GM12878 (cell line): ENCODE data around the gene EPB41L4B. TPM values are rescaled to one million over a fixed set of nuclear protein-coding genes. Genes with fewer than 3 reads are reported as not detected.

Experiments
- ATAC-seq: fragments of 200-7000 bp; cut with Tn5 transposase; 3 replicates; pipeline ENCODE4 v1.9.1; 2020; ENCODE audit warnings: mild to moderate bottlenecking, moderate library complexity
- BruUV-seq: library from RNA; stranded (reverse); fragments of 400-500 nt; replicated peaks from 2 replicates; lab custom pipeline; 2021; lab: Mats Ljungman, UMichigan
- CTCF ChIA-PET: fragments of 300-600 bp; sonication (Branson Sonifier 250); formaldehyde crosslinking; extraction: SDS; loops from one replicate; lab custom pipeline; 2021; ENCODE audit warnings: inconsistent platforms; lab: Yijun Ruan, JAX
- POLR2A ChIA-PET: fragments of 350-600 bp; formaldehyde crosslinking; extraction: SDS; loops from one replicate; lab custom pipeline; 2021; ENCODE audit warnings: inconsistent platforms; lab: Charles Lee
- RAD21 ChIA-PET: fragments of 300-600 bp; sonication (Branson Sonifier 250); formaldehyde crosslinking; loops from one replicate; lab custom pipeline; 2023; ENCODE audit warnings: antibody characterized with exemption; ENCODE audit not compliant: unreplicated experiment; lab: Charles Lee
- SMC1A ChIA-PET: fragments of 300-600 bp; sonication (Branson Sonifier 250); formaldehyde crosslinking; loops from one replicate; lab custom pipeline; 2023; ENCODE audit not compliant: unreplicated experiment, uncharacterized antibody; lab: Charles Lee
- DNase-seq: peaks from one replicate; pipeline ENCODE4 v3.0.0-alpha.2; 2011; ENCODE audit warnings: low read depth, low spot score
- FAIRE-seq: peaks from 3 replicates; lab custom pipeline; 2011; peaks lifted over from hg19 to GRCh38; lab: Jason Lieb, UNC
- H2AFZ ChIP-seq: 2 replicates; pipeline ENCODE4 v1.6.0; 2011; ENCODE audit warnings: low read depth, low read length, control low read depth; ENCODE audit not compliant: control insufficient read depth
- H3K27ac ChIP-seq: 2 replicates; pipeline ENCODE4 v1.5.1; 2011; ENCODE audit warnings: control low read depth; ENCODE audit not compliant: control insufficient read depth, insufficient read depth
- H3K27me3 ChIP-seq, 2 experiments: replicated peaks in 1 of 2; 2 replicates each; pipeline versions ENCODE4 v1.6.0 to v1.6.1; 2011; ENCODE audit warnings: low read length in 1 of 2; ENCODE audit not compliant: control insufficient read depth in 2 of 2, insufficient read depth in 2 of 2
- H3K36me3 ChIP-seq, 2 experiments: 2 replicates each; pipeline ENCODE4 v1.5.1; 2011; ENCODE audit warnings: low read length in 1 of 2; ENCODE audit not compliant: control insufficient read depth in 2 of 2, insufficient read depth in 2 of 2
- H3K4me1 ChIP-seq: 2 replicates; pipeline ENCODE4 v1.6.1; 2011; ENCODE audit warnings: mild to moderate bottlenecking, low read length, moderate library complexity, mixed read lengths; ENCODE audit not compliant: control insufficient read depth, insufficient read depth
- H3K4me2 ChIP-seq: 2 replicates; pipeline ENCODE4 v1.6.0; 2011; ENCODE audit warnings: control low read depth; ENCODE audit not compliant: control insufficient read depth, insufficient read depth
- H3K4me3 ChIP-seq: fragments of 200-600 bp; sonication (generic); 2 replicates; pipeline ENCODE4 v1.5.1; 2016
- H3K79me2 ChIP-seq: 2 replicates; pipeline ENCODE4 v1.6.0; 2011; ENCODE audit warnings: low read length; ENCODE audit not compliant: control insufficient read depth, insufficient read depth
- H3K9ac ChIP-seq: 2 replicates; pipeline ENCODE4 v1.8.0; 2011; ENCODE audit warnings: low read length, control low read depth, mixed read lengths; ENCODE audit not compliant: control insufficient read depth, insufficient read depth
- H3K9me3 ChIP-seq: replicated peaks from 3 replicates; pipeline ENCODE4 v1.5.1; 2011; ENCODE audit warnings: mild to moderate bottlenecking, low read length; ENCODE audit not compliant: control insufficient read depth, insufficient read depth
- H4K20me1 ChIP-seq: 2 replicates; pipeline ENCODE4 v1.6.0; 2011; ENCODE audit not compliant: control insufficient read depth, insufficient read depth
- CBX5 ChIP-seq: sonication (generic); IDR thresholded peaks from 2 replicates; pipeline ENCODE4 v1.6.1; 2016; ENCODE audit warnings: low read depth, moderate library complexity, mild to moderate bottlenecking, inconsistent platforms
- ETV6 ChIP-seq, 2 experiments: fragments of 450-650 bp in 1 of 2; IDR thresholded peaks in 1 of 2; conservative IDR thresholded peaks in 1 of 2; 2 replicates each; pipeline ENCODE4 v1.6.1; 2014; ENCODE audit warnings: antibody characterized with exemption in 1 of 2, borderline replicate concordance in 1 of 2, low read depth in 1 of 2, mild to moderate bottlenecking in 1 of 2, moderate library complexity in 1 of 2
- PAX8 ChIP-seq: fragments of 450-650 bp; IDR thresholded peaks from 2 replicates; pipeline ENCODE4 v1.6.1; 2017; ENCODE audit warnings: mild to moderate bottlenecking, moderate library complexity
- POLR2A ChIP-seq: IDR thresholded peaks from 2 replicates; pipeline ENCODE4 v1.6.1; 2011; ENCODE audit warnings: low read depth, mild to moderate bottlenecking, low read length
- WGBS: methylation state at CpG from one replicate; pipeline ENCODE4 v1.1.6; 2016; ENCODE audit warnings: low lambda C conversion rate; ENCODE audit not compliant: insufficient replicate concordance, insufficient coverage; ENCODE audit errors: missing lambda C conversion rate; 5-methylcytosine and 5-hydroxymethylcytosine counted together
- in situ Hi-C: fragments of 300-500 bp; cut with MboI; formaldehyde crosslinking; loops from 9 replicates; pipeline ENCODE4 v1.14.3; 2018; ENCODE audit warnings: mixed read lengths
- intact Hi-C: fragments of 100-400 bp; cut with micrococcal nuclease; formaldehyde crosslinking; loops from one replicate; pipeline ENCODE4 v1.14.2; 2022; ENCODE audit not compliant: unreplicated experiment
- polyA plus RNA-seq, 11 experiments: library from polyadenylated mRNA; depleted of rRNA in 4 of 11; unstranded in 6 of 11; stranded (reverse) in 5 of 11; fragments of >200 nt; fragmentation: Nextera tagmentation in 4 of 11; fragmentation: Illumina TruSeq in 1 of 11; extraction: Ambion mirVana in 4 of 11; extraction: Trizol in 1 of 11; gene quantifications; 1 replicate in 1 of 11; 2 replicates in 10 of 11; pipeline versions ENCODE4 v1.2.1 to v1.2.3, GENCODE V29; 2011 to 2016; ENCODE audit warnings: inconsistent platforms in 2 of 11, missing spikeins in 2 of 11, low read depth in 1 of 11
- total RNA-seq, 4 experiments: library from RNA; depleted of rRNA in 3 of 4; stranded (reverse); fragments of >200 nt in 3 of 4; fragmentation: Illumina TruSeq in 1 of 4; extraction: Trizol in 1 of 4; gene quantifications; 2 replicates each; pipeline versions ENCODE4 v1.2.1 to v1.2.3, GENCODE V29; 2013 to 2021
- TF ChIP-seq, protein P1 (sequence below): fragments of 450-650 bp; IDR thresholded peaks from 2 replicates; pipeline ENCODE4 v1.6.1; 2017; ENCODE audit warnings: mild to moderate bottlenecking, low read depth, inconsistent platforms; ENCODE audit not compliant: poor library complexity, severe bottlenecking

Gene EPB41L4B
- total and polyA plus RNA-seq, 10 of the 15 experiments (the other 5 are each of a cell fraction or from before 2014, with no cell fraction given): 0.04 to 0.75 (median 0.13) TPM; not detected in 1

DNA sequence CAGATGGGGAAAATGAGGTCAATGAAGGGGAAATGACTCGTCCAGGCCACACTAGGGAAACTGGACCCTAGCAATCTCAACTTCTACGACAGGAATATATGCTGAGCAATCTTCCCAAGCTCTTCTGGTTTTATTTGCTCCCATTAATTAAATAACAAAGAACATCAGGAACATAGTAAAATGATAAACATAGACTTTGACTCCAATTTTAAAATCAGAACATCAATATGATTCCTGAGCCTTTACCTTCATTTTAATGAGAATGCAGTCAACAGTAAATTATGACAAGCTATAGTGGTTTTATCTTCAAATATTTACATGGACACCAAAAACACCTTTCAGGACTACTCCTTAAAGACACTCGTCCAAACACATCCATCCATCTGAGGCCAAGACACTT is 79.7 kb downstream of the EPB41L4B start:
- H3K9ac ChIP-seq: no peak overlapping the region
- FAIRE-seq: no peak
- H3K4me2 ChIP-seq: no peak overlapping the region
- SMC1A ChIA-PET: interaction anchor here (2.7 kb wide), 1 partner anchor 229 kb away, joined by 7 read pairs; no protein-coding TSS in a partner anchor
- WGBS: 15% methylated on average over 3 of the region's 3 CpGs
- H3K27me3 ChIP-seq: peaks cover 0 to 2% of the 10 kb centered on the region in 2 experiments; a peak in 2 of 4 replicates
- TF ChIP-seq CBX5 (no peak), PAX8 (no peak), ETV6 (conservative IDR thresholded peaks at IDR 0.05 in 1 of 2, IDR thresholded peaks at IDR 0.05 in 1 of 2; ENCODE audit: borderline replicate concordance in 1 of 2, low read depth in 1 of 2) (no peak), POLR2A (no peak)
- TF ChIP-seq, protein P1, sequence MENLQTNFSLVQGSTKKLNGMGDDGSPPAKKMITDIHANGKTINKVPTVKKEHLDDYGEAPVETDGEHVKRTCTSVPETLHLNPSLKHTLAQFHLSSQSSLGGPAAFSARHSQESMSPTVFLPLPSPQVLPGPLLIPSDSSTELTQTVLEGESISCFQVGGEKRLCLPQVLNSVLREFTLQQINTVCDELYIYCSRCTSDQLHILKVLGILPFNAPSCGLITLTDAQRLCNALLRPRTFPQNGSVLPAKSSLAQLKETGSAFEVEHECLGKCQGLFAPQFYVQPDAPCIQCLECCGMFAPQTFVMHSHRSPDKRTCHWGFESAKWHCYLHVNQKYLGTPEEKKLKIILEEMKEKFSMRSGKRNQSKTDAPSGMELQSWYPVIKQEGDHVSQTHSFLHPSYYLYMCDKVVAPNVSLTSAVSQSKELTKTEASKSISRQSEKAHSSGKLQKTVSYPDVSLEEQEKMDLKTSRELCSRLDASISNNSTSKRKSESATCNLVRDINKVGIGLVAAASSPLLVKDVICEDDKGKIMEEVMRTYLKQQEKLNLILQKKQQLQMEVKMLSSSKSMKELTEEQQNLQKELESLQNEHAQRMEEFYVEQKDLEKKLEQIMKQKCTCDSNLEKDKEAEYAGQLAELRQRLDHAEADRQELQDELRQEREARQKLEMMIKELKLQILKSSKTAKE: no peak
- TF ChIP-seq, all 136 proteins: peak for 0
- BruUV-seq: no TSS peak
- POLR2A ChIA-PET: no interaction called here
- Histone ChIP-seq H3K4me3 (no peak overlapping the region), H3K4me1 (no peaks in the 10 kb centered on the region; the same call in 1 of the 2 replicates), H3K36me3 (no peaks in the 10 kb centered on the region), H3K27ac (no peak overlapping the region), H4K20me1 (no peaks in the 10 kb centered on the region), H2AFZ (no peak overlapping the region), H3K79me2 (no peaks in the 10 kb centered on the region), H3K9me3 (no peaks in the 10 kb centered on the region)
- intact Hi-C loops: loop anchor here (5.0 kb wide), 1 partner anchor 281 kb away; no protein-coding TSS in a partner anchor
- DNase-seq: no peak
- in situ Hi-C loops: loop anchor here (10.0 kb wide), 1 partner anchor 234 kb away; no protein-coding TSS in a partner anchor
- RAD21 ChIA-PET: interaction anchor here (1.7 kb wide), 1 partner anchor 229 kb away, joined by 8 read pairs; no protein-coding TSS in a partner anchor
- no peak for ATAC-seq
- CTCF ChIA-PET: interaction anchor here (0.7 to 3.2 kb wide), 3 partner anchors 61 to 229 kb away, joined by 3 to 14 read pairs (median 3); no protein-coding TSS in a partner anchor
